Medulla oblongata (tissue), 1 donor: ENCODE measurements around the gene ADAMTSL4.

Experiments used
- DNase-seq: peaks from one replicate; pipeline ENCODE4 v3.0.0-alpha.2; 2015; ENCODE audit errors: extremely low spot score

Gene ADAMTSL4

GRCh38 chr1:150548632-150549495 is at the start of gene ADAMTSL4:
TSS of gene ADAMTSL4 (plus strand) at chr1:150549408. CDS start at chr1:150552289, 2,881 bp downstream.
- peak; percentile 38 for DNase-seq

GRCh38 chr1:150505431-150505830 is 43.8 kb upstream of the ADAMTSL4 start:
- DNase-seq = no peak

DNA sequence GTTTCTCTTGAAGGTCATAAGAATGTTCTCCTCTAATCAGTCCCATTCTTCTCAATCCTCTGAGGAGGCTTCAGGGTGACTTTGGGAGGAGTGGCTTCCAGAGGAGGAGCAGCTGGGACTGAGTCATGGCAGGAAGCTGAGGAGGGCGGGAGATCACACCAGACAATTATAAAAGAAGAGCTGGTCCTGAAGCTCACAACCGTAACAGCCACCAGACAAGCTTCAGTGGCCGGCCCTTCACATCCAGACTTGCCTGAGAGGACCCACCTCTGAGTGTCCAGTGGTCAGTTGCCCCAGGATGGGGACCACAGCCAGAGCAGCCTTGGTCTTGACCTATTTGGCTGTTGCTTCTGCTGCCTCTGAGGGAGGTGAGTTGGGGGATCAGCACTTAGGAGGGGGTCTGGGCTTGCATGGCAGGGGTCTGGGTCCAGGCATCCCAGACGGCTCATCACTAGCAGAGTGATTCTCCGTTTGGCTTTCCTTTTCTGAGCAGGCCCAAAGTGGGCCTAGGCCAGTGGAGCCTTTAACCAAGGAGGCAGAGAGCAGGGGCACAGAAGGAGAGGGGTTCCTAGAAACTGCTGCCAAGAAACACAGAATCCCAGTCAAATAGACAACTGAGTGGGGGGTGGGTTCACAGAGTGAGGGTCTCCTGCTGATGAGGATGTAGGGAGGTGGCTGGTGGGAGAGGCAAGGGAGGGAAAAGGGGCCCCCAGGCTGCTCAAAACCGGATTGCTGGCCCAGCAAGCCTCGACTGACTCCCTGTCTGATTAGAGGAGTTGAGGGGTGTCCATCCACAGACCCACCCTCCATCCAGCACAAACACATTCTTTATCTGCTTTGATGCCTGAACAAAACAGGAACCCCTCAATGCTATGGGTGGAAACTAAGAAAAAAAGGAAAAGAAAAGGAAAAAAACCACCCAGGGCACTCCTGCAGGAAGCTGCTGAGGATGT is 41.0 kb upstream of the ADAMTSL4 start, which contains the start of gene ECM1:
Gene ECM1, plus strand, starts transcription at position 198 of the 953 bp plus-strand sequence. Its CDS starts 101 bp downstream, at position 299.
- no peak for DNase-seq

DNA sequence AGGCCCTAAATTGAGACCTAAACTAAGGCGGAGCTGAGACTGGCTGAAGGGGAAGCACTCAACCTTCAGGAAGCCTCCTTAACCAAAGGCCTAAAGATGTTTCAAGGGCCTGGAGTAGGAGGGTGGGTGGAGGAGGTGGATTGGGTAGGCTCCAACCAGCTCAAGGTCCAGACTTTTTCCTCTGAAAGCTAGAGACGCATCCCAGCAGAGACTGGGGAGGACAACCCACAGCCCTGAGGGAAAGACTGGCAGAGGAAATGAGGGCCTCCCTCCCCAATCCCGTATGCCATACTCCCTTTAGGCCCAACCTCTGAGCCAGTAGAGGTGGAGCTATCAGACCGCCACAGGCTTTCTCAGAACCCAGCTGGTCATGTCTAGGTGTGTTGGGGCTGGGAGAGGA is 40.2 kb upstream of the ADAMTSL4 start:
- DNase-seq = no peak

DNA sequence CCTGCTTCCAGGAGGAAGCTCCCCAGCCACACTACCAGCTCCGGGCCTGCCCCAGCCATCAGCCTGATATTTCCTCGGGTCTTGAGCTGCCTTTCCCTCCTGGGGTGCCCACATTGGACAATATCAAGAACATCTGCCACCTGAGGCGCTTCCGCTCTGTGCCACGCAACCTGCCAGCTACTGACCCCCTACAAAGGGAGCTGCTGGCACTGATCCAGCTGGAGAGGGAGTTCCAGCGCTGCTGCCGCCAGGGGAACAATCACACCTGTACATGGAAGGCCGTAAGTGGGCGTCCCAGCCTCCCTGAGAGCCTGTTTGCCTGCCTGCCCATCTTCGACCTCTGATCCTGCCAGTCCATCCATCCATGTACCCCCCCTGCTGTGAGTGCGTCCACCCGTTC is 37.7 kb upstream of the ADAMTSL4 start:
- no peak for DNase-seq

DNA sequence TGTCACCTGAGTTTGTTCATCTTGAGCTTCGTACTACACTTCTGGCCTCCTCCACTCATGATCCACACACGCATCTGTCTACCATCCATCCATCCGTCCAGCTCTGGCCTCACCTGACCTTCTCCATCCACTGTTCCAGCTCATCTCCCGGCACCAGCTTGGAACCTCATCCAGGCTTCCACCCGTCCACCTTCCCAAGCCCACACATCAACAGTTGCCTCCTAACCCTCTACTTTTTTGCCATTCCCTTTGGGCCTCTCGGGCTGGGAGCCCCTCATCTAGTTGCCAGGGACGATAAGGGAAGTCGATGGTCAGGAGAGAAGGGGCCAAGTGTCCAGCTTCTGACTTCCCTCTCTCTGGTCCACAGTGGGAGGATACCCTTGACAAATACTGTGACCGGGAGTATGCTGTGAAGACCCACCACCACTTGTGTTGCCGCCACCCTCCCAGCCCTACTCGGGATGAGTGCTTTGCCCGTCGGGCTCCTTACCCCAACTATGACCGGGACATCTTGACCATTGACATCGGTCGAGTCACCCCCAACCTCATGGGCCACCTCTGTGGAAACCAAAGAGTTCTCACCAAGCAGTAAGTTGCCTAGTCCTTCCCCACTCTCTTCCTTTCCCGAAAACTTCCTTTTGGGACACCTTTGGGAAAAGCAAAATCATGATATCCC is 37.1 kb upstream of the ADAMTSL4 start:
- no peak for DNase-seq

- no peak for DNase-seq
Observed at GRCh38 chr1:150512846-150513245, 36.4 kb upstream of the ADAMTSL4 start.

DNA sequence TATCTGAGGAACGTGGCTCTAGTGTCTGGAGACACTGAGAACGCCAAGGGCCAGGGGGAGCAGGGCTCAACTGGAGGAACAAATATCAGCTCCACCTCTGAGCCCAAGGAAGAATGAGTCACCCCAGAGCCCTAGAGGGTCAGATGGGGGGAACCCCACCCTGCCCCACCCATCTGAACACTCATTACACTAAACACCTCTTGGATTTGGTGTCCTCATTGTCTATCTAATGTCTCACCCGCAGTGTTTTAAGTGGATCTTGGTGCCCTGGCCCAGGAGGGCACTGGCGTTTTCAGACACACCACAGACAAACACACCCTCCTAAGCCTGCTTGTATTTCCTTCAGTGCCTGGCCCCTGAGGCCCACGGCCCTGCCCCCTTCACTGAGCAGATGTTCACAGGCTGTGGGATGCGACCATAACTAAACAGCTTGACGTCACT is 35.8 kb upstream of the ADAMTSL4 start:
- DNase-seq = no peak

- DNase-seq = no peak
Observed at GRCh38 chr1:150514260-150514659, 34.9 kb upstream of the ADAMTSL4 start.

GRCh38 chr1:150514913-150515327 is 34.3 kb upstream of the ADAMTSL4 start:
- no peak for DNase-seq

DNA sequence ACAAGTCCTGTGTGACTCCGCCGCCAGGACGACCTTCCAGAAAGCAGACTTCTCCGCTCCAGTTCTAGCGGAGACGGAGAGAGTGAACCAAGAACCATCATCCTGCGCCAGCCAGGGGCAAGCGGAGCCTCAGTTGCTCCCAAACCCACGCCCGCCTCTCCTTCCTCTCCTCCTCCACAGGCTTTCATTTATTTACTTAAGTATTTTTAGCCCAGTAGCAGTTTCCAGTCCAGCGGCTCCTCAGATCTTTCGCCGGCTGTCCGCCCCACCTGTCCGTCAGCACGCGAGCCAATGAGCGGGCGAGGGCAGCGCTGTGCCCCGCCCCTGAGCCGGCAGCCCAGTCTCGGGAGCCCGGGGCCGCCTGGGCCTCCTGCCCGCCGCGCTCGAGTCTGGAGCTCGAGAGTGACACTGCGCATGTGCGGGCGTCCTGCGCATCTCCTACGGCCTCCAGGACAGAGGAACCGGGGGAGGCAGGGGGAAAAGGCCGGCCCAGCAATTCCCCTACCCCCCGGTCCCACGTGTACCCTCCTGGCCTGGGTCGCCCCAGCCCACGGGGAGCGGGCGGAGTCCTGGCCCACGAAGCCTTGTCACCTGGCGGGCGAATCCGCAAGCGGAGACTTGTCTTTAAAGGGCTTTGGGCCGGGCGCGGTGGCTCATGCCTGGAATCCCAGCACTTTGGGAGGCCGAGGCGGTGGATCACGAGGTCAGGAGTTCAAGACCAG is 33.7 kb upstream of the ADAMTSL4 start, which contains the start of gene FALEC:
Gene FALEC, plus strand, starts transcription at position 425 of the 722 bp plus-strand sequence.
- DNase-seq = peak; percentile 98

GRCh38 chr1:150516050-150516591 is 33.1 kb upstream of the ADAMTSL4 start:
- DNase-seq = peak; percentile 22

DNA sequence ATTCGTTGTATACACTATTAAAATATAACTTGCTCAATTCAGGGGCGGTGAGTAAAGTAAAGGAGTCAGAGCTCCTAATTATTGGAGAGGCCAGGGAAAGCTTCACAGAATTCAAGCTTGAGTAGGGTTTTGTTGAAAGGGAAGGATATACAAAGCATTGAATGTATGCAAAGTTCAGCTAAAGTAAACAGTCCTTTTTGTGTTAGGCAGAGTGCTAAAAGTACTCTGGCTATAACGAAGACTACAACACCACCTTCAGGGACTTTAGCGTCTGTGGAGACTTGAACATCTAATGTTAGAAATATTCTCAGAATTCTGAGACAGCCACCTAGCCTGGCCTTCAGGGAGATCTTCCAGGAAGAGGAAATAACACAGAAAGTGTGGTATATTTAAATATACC is 32.6 kb upstream of the ADAMTSL4 start:
- DNase-seq = no peak

DNA sequence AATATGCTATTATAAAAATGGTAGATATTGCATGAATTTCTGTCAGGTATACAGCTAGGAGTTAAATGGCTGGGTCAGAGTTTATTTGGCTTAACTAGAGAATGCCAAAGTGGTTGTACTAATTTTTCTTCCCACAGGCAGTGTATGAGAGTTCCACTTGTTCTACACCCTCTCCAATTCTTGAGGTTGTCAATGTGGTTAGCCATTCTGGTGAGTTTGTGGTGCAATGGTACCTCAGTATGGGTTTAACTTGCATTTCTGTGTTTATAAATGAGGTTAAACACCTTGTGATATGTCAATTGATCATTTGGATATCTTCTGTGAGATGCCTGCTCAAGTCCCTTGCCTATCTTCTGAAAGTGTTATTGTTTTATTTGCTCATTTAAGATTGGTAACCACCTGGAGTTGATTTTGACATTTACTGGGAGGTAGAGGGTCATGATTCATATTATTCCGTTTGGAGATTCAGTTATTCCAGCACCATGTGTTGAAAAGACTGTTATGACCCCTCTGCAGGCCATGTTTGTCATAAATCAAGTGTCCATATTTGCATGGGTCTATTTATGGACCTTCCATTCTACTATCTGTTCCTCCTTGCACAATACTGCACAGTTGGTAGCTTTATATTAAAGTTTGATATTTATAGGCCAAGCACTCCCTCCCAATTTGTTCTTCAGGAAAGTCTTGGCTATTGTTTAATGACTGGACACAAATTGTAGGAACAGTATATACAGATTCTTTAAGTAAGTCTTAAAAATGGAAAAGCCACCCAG is 27.8 kb upstream of the ADAMTSL4 start:
- DNase-seq = no peak

GRCh38 chr1:150525348-150525747 is 23.9 kb upstream of the ADAMTSL4 start:
- no peak for DNase-seq

GRCh38 chr1:150528196-150528595 is 21.0 kb upstream of the ADAMTSL4 start:
- DNase-seq = no peak

GRCh38 chr1:150529017-150529416 is 20.2 kb upstream of the ADAMTSL4 start:
- no peak for DNase-seq

DNA sequence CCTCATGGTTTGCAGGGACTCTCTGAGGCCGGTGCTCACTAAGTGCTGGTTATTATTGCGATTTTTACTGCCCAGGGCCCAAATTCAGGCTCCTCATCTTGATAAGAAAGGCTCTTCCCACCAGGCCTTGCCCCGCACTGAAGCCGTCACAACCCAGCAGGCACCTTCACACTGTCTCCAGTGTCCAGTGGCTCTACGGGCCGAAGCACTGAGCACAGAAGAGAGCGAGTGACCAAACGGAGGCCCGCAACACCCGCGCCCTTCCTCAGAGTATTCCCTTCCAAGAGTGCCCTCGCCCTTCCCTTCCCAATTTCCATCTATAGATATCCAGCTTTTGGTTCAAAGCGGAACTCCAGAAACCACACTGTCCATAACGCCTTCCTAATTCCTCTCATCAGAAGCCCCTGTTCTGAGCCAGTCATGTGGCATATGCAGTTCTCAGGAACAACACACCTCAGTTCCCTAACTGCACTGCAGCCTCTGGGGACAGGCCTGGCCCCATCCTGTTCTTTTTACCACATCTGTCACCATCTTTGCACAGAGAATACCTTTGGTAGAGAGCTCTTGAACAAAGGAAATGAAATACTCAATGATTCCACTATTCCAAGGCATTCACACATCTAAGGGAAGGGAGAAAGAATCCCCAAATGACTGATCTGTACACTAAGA is 18.6 kb upstream of the ADAMTSL4 start:
- DNase-seq = no peak

GRCh38 chr1:150532860-150533259 is 16.3 kb upstream of the ADAMTSL4 start:
- DNase-seq = no peak
